Erythroblast (primary cell): Measurements from ENCODE around the gene NOP9.

Experiments used
- DNase-seq, 2 experiments: peaks; one replicate each; lab custom pipeline; 2025; lab: John Stamatoyannopoulos, UW
- GATA1 ChIP-seq: IDR thresholded peaks from 2 replicates; pipeline ENCODE4 v1.6.1; 2011; ENCODE audit warnings: low read depth, mild to moderate bottlenecking, control low read depth, low read length, moderate library complexity
- POLR2A ChIP-seq: IDR thresholded peaks from 2 replicates; pipeline ENCODE4 v1.6.1; 2011; ENCODE audit warnings: mild to moderate bottlenecking, low read length

NOP9 gene

GRCh38 chr14:24269368-24269767, 30.3 kb upstream of the NOP9 start:
- TF ChIP-seq GATA1: no peak
- no peak for TF ChIP-seq POLR2A
- DNase-seq: no peak

- DNase-seq: no peak
- TF ChIP-seq POLR2A (no peak), GATA1 (no peak)
Measured at GRCh38 chr14:24269910-24270536, 29.6 kb upstream of the NOP9 start.

- TF ChIP-seq GATA1 (no peak), POLR2A (no peak)
Measured at GRCh38 chr14:24270537-24271133, 29.0 kb upstream of the NOP9 start.

GRCh38 chr14:24271134-24271833, 28.4 kb upstream of the NOP9 start, which contains the start of gene RABGGTA:
TSS of gene RABGGTA (minus strand) at chr14:24271597. CDS start at chr14:24271115, 482 bp downstream.
- TF ChIP-seq POLR2A: peak; percentile 81
- no peak for TF ChIP-seq GATA1
- peak; percentile 93 to 96 for DNase-seq

More at GRCh38 chr14:24270537-24271133, 29.0 kb upstream of the NOP9 start:
- DNase-seq: no peak

- DNase-seq: no peak
- TF ChIP-seq POLR2A: peak; percentile 52
- TF ChIP-seq GATA1: no peak
Measured at GRCh38 chr14:24271834-24272263, 27.8 kb upstream of the NOP9 start.

- no peak for TF ChIP-seq POLR2A
- no peak for DNase-seq
Measured at GRCh38 chr14:24272467-24272866, 27.2 kb upstream of the NOP9 start.

GRCh38 chr14:24273422-24273998, 26.1 kb upstream of the NOP9 start:
- no peak for TF ChIP-seq POLR2A
- DNase-seq: peak; percentile 23

- DNase-seq: peak; percentile 56 to 74
- no peak for TF ChIP-seq GATA1
- TF ChIP-seq POLR2A: no peak
Measured at GRCh38 chr14:24274101-24274543, 25.5 kb upstream of the NOP9 start.

GRCh38 chr14:24277071-24277470, 22.6 kb upstream of the NOP9 start:
- DNase-seq: no peak
- TF ChIP-seq POLR2A (no peak), GATA1 (no peak)

- no peak for TF ChIP-seq POLR2A
- TF ChIP-seq GATA1: no peak
- no peak for DNase-seq
Measured at GRCh38 chr14:24277606-24278321, 21.9 kb upstream of the NOP9 start.

- peak in 1 of 2 experiments; percentile 64 for DNase-seq
- no peak for TF ChIP-seq POLR2A
- TF ChIP-seq GATA1: no peak
Measured at GRCh38 chr14:24278424-24278823, 21.2 kb upstream of the NOP9 start.

- no peak for DNase-seq
- no peak for TF ChIP-seq POLR2A
- no peak for TF ChIP-seq GATA1
Measured at GRCh38 chr14:24279301-24280186, 20.1 kb upstream of the NOP9 start.

- no peak for TF ChIP-seq POLR2A
- no peak for TF ChIP-seq GATA1
- DNase-seq: no peak
Measured at GRCh38 chr14:24280797-24281460, 18.7 kb upstream of the NOP9 start.
